Liver (tissue), 9 donors: ENCODE measurements around the gene PRRT2. TPM values are rescaled to one million over a fixed set of nuclear protein-coding genes. Genes with fewer than 3 reads are reported as not detected.
A peak's percentile ranks its signal among the peaks of the same experiment; 100 is the strongest.

Source experiments
- DNase-seq: peaks from one replicate; pipeline ENCODE4 v3.0.0-alpha.2; 2017; ENCODE audit warnings: low spot score
- H3K27ac ChIP-seq, 2 donors: one replicate each; pipeline ENCODE4 v1.7.0; 2013; ENCODE audit warnings: inconsistent platforms in 2 of 2, low read length in 2 of 2, control low read depth in 1 of 2, low read depth in 1 of 2, mild to moderate bottlenecking in 1 of 2
- H3K27me3 ChIP-seq, 4 donors: one replicate each; pipeline versions ENCODE4 v1.6.1 to v1.7.0; 2013; ENCODE audit warnings: low read length in 3 of 4, inconsistent platforms in 1 of 4, mild to moderate bottlenecking in 1 of 4, moderate library complexity in 1 of 4; ENCODE audit not compliant: control insufficient read depth in 4 of 4, insufficient read depth in 4 of 4
- H3K36me3 ChIP-seq, 4 donors: one replicate each; pipeline versions ENCODE4 v1.6.1 to v1.7.0; 2013; ENCODE audit warnings: low read length in 3 of 4, mild to moderate bottlenecking in 3 of 4, low read depth in 1 of 4, moderate library complexity in 1 of 4; ENCODE audit not compliant: control insufficient read depth in 4 of 4, insufficient read depth in 3 of 4
- H3K4me1 ChIP-seq, 4 donors: one replicate each; pipeline versions ENCODE4 v1.6.1 to v1.7.0; 2013; ENCODE audit warnings: low read length in 3 of 4, mild to moderate bottlenecking in 3 of 4, moderate library complexity in 1 of 4; ENCODE audit not compliant: control insufficient read depth in 4 of 4, insufficient read depth in 4 of 4
- H3K4me3 ChIP-seq, 3 donors: one replicate each; pipeline versions ENCODE4 v1.6.1 to v1.7.0; 2013; ENCODE audit warnings: low read length in 3 of 3, control low read depth in 1 of 3, low read depth in 1 of 3, mild to moderate bottlenecking in 1 of 3
- H3K9ac ChIP-seq, 2 donors: one replicate each; pipeline ENCODE4 v1.7.0; 2013; ENCODE audit warnings: low read length in 2 of 2, mild to moderate bottlenecking in 2 of 2, moderate library complexity in 2 of 2, control low read depth in 1 of 2, low read depth in 1 of 2
- H3K9me3 ChIP-seq, 4 donors: one replicate each; pipeline versions ENCODE4 v1.6.1 to v1.7.0; 2013; ENCODE audit warnings: low read length in 3 of 4; ENCODE audit not compliant: control insufficient read depth in 4 of 4
- ATF3 ChIP-seq: IDR thresholded peaks from 2 replicates; pipeline ENCODE4 v1.6.1; 2016; ENCODE audit warnings: antibody characterized with exemption
- CTCF ChIP-seq: fragments of 150-350 bp; IDR thresholded peaks from 2 replicates; pipeline ENCODE4 v1.5.1; 2017; ENCODE audit warnings: improper control_type of control experiment, low read depth, low read length; ENCODE audit not compliant: missing input control
- EGR1 ChIP-seq, 2 donors: IDR thresholded peaks; 2 replicates each; pipeline ENCODE4 v1.6.1; 2016 to 2018; ENCODE audit warnings: antibody characterized with exemption in 2 of 2, low read depth in 2 of 2
- FOXA1 ChIP-seq: IDR thresholded peaks from 2 replicates; pipeline ENCODE4 v1.6.1; 2016; ENCODE audit warnings: antibody characterized with exemption
- FOXA2 ChIP-seq: IDR thresholded peaks from 2 replicates; pipeline ENCODE4 v1.6.1; 2016; ENCODE audit warnings: antibody characterized with exemption
- GABPA ChIP-seq, 2 donors: IDR thresholded peaks in 1 of 2; conservative IDR thresholded peaks in 1 of 2; 2 replicates each; pipeline ENCODE4 v1.6.1; 2016; ENCODE audit warnings: antibody characterized with exemption in 2 of 2, mild to moderate bottlenecking in 1 of 2, moderate library complexity in 1 of 2
- HNF4A ChIP-seq, 2 donors: conservative IDR thresholded peaks; 2 replicates each; pipeline ENCODE4 v1.6.1; 2016; ENCODE audit warnings: antibody characterized with exemption in 2 of 2, mild to moderate bottlenecking in 2 of 2
- HNF4G ChIP-seq: IDR thresholded peaks from 2 replicates; pipeline ENCODE4 v1.6.1; 2016; ENCODE audit warnings: antibody characterized with exemption
- JUND ChIP-seq, 2 donors: IDR thresholded peaks; 2 replicates each; pipeline ENCODE4 v1.6.1; 2016; ENCODE audit warnings: antibody characterized with exemption in 2 of 2
- MAX ChIP-seq: IDR thresholded peaks from 2 replicates; pipeline ENCODE4 v1.6.1; 2016; ENCODE audit warnings: antibody characterized with exemption
- NR2F2 ChIP-seq: IDR thresholded peaks from 2 replicates; pipeline ENCODE4 v1.6.1; 2016; ENCODE audit warnings: antibody characterized with exemption
- RAD21 ChIP-seq, 2 donors: IDR thresholded peaks; 2 replicates each; pipeline ENCODE4 v1.6.1; 2016; ENCODE audit warnings: antibody characterized with exemption in 2 of 2, mild to moderate bottlenecking in 2 of 2
- REST ChIP-seq: IDR thresholded peaks from 2 replicates; pipeline ENCODE4 v1.6.1; 2016; ENCODE audit warnings: antibody characterized with exemption, mild to moderate bottlenecking
- RXRA ChIP-seq, 2 donors: IDR thresholded peaks; 2 replicates each; pipeline ENCODE4 v1.6.1; 2017 to 2018; ENCODE audit warnings: antibody characterized with exemption in 2 of 2, mild to moderate bottlenecking in 1 of 2
- SP1 ChIP-seq: IDR thresholded peaks from 2 replicates; pipeline ENCODE4 v1.6.1; 2018; ENCODE audit warnings: antibody characterized with exemption, mild to moderate bottlenecking
- TAF1 ChIP-seq: conservative IDR thresholded peaks from 2 replicates; pipeline ENCODE4 v1.6.1; 2016; ENCODE audit warnings: antibody characterized with exemption, mild to moderate bottlenecking
- YY1 ChIP-seq: IDR thresholded peaks from 2 replicates; pipeline ENCODE4 v1.6.1; 2016; ENCODE audit warnings: antibody characterized with exemption, mild to moderate bottlenecking
- ZBTB33 ChIP-seq: IDR thresholded peaks from 2 replicates; pipeline ENCODE4 v1.6.1; 2016; ENCODE audit warnings: antibody characterized with exemption
- WGBS: extraction: QIAGEN DNeasy Blood & Tissue Kit; methylation state at CpG from one replicate; pipeline ENCODE4 v1.1.7; 2013; 5-methylcytosine and 5-hydroxymethylcytosine counted together
- polyA plus RNA-seq, 2 donors: library from polyadenylated mRNA; stranded (reverse) in 1 of 2; unstranded in 1 of 2; fragments of 200-250 nt in 1 of 2; fragments of >200 nt in 1 of 2; fragmentation: Nextera tagmentation in 1 of 2; extraction: Ambion mirVana in 1 of 2; gene quantifications; one replicate each; pipeline versions ENCODE4 v1.2.1 to v1.2.3, GENCODE V29; 2013 to 2015
- total RNA-seq, 2 donors: library from RNA; depleted of rRNA; stranded (reverse); fragments of >200 nt; gene quantifications; one replicate each; pipeline ENCODE4 v1.2.3, GENCODE V29; 2014
- donor health status: healthy.
- donor health status: healthy.
- donor health status: healthy.
- donor health status: healthy.
- donor health status: healthy.

PRRT2 gene
- total and polyA plus RNA-seq, 4 donors: 0.09 to 0.59 (median 0.22) TPM

GRCh38 chr16:29790949-29791844, 20.8 kb upstream of the PRRT2 start:
- TF ChIP-seq FOXA1 (no peak), TAF1 (no peak), HNF4A (conservative IDR thresholded peaks at IDR 0.05) (no peak), JUND (IDR thresholded peaks at IDR 0.05) (no peak), ATF3 (no peak), RXRA (IDR thresholded peaks at IDR 0.05) (no peak), YY1 (no peak), EGR1 (IDR thresholded peaks at IDR 0.05; ENCODE audit: low read depth in 2 of 2) (no peak), GABPA (IDR thresholded peaks at IDR 0.05 in 1 of 2, conservative IDR thresholded peaks at IDR 0.05 in 1 of 2) (no peak), REST (no peak), MAX (no peak), SP1 (no peak), NR2F2 (no peak), ZBTB33 (no peak), HNF4G (no peak), RAD21 (IDR thresholded peaks at IDR 0.05) (no peak), CTCF (no peak), FOXA2 (no peak)
- Histone ChIP-seq H3K9me3 (no peaks in the 10 kb centered on the region), H3K27ac (no peak overlapping the region), H3K9ac (peak overlapping the region in 1 of 2 donors; percentile 39), H3K4me1 (peaks cover 3 to 22% (median 12%) of the 10 kb centered on the region in 4 donors), H3K4me3 (peak overlapping the region; percentile 68 to 91 (median 74)), H3K36me3 (no peaks in the 10 kb centered on the region), H3K27me3 (no peaks in the 10 kb centered on the region)
- no peak for DNase-seq
- WGBS: 3% methylated on average over 31 of the region's 31 CpGs
